Upper lobe of left lung (tissue), 6 donors: ENCODE results near the gene ATP6V1G2. TPM values are rescaled to one million over a fixed set of nuclear protein-coding genes. Genes with fewer than 3 reads are reported as not detected.
A peak's percentile ranks its signal among the peaks of the same experiment; 100 is the strongest.

Experiments
- ATAC-seq, 2 donors: fragments of 200-7000 bp; cut with Tn5 transposase; one replicate each; pipeline ENCODE4 v1.9.1; 2022; ENCODE audit warnings: mild to moderate bottlenecking in 2 of 2, moderate library complexity in 2 of 2; ENCODE audit not compliant: low FRiP score in 2 of 2
- DNase-seq, 2 donors: peaks; one replicate each; pipeline ENCODE4 v3.0.0-alpha.2; 2019 to 2020
- H3K27ac ChIP-seq, 4 donors: fragments of 200-600 bp; sonication (generic); one replicate each; pipeline ENCODE4 v1.5.1; 2016 to 2019
- H3K27me3 ChIP-seq, 4 donors: fragments of 200-600 bp; sonication (generic); one replicate each; pipeline ENCODE4 v1.5.1; 2017 to 2019
- H3K36me3 ChIP-seq, 4 donors: fragments of 200-600 bp; sonication (generic); one replicate each; pipeline ENCODE4 v1.5.1; 2016 to 2019
- H3K4me1 ChIP-seq, 4 donors: fragments of 200-600 bp; sonication (generic); one replicate each; pipeline ENCODE4 v1.5.1; 2018 to 2019
- H3K4me3 ChIP-seq, 4 donors: fragments of 200-600 bp; sonication (generic); one replicate each; pipeline ENCODE4 v1.5.1; 2017 to 2019; ENCODE audit warnings: mild to moderate bottlenecking in 2 of 4, moderate library complexity in 1 of 4
- H3K9me3 ChIP-seq, 4 donors: fragments of 200-600 bp; sonication (generic); one replicate each; pipeline ENCODE4 v1.5.1; 2018 to 2019
- EP300 ChIP-seq, 4 donors: sonication (generic); formaldehyde crosslinking; IDR thresholded peaks; one replicate each; pipeline ENCODE4 v1.5.1; 2017; ENCODE audit warnings: antibody characterized with exemption in 4 of 4, control low read depth in 2 of 4
- POLR2A ChIP-seq, 4 donors: fragments of 450-650 bp; IDR thresholded peaks; one replicate each; pipeline ENCODE4 v1.5.1; 2016 to 2017; ENCODE audit warnings: antibody characterized with exemption in 4 of 4, mild to moderate bottlenecking in 2 of 4
- POLR2AphosphoS5 ChIP-seq, 2 donors: sonication (generic); formaldehyde crosslinking; IDR thresholded peaks; one replicate each; pipeline ENCODE4 v1.5.1; 2017; ENCODE audit warnings: antibody characterized with exemption in 2 of 2
- WGBS, 2 donors: methylation state at CpG; one replicate each; pipeline ENCODE4 v1.1.5; 2017 to 2018; 5-methylcytosine and 5-hydroxymethylcytosine counted together
- total RNA-seq, 6 donors: library from RNA; depleted of rRNA in 4 of 6; stranded (reverse); fragments of >200 nt in 4 of 6; gene quantifications; one replicate each; pipeline versions ENCODE4 v1.1.0 to v1.2.1, GENCODE V29; 2016 to 2021
- TF ChIP-seq, protein P1 (sequence below), 6 experiments: fragments of 450-650 bp in 4 of 6; fragments of 200-600 bp in 2 of 6; sonication (generic) in 2 of 6; IDR thresholded peaks; one replicate each; pipeline ENCODE4 v1.5.1; 2016 to 2019; ENCODE audit warnings: antibody characterized with exemption in 6 of 6
- donor health status: DM: no; HTN: no; CAD: no; lungs with moderate emphysema.
- donor health status: DM: no; HTN: yes; CAD: no; lungs with severe emphysema.

The ATP6V1G2 gene
- total RNA-seq, 6 donors from 2014 or later = 0.55 to 2.0 (median 1.1) TPM

DNA sequence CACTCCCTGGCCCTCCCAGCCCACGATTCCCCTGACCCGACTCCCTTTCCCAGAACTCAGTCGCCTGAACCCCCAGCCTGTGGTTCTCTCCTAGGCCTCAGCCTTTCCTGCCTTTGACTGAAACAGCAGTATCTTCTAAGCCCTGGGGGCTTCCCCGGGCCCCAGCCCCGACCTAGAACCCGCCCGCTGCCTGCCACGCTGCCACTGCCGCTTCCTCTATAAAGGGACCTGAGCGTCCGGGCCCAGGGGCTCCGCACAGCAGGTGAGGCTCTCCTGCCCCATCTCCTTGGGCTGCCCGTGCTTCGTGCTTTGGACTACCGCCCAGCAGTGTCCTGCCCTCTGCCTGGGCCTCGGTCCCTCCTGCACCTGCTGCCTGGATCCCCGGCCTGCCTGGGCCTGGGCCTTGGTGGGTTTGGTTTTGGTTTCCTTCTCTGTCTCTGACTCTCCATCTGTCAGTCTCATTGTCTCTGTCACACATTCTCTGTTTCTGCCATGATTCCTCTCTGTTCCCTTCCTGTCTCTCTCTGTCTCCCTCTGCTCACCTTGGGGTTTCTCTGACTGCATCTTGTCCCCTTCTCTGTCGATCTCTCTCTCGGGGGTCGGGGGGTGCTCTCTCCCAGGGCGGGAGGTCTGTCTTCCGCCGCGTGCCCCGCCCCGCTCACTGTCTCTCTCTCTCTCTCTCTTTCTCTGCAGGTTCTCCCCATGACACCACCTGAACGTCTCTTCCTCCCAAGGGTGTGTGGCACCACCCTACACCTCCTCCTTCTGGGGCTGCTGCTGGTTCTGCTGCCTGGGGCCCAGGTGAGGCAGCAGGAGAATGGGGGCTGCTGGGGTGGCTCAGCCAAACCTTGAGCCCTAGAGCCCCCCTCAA is 25.9 kb upstream of the ATP6V1G2 start, which contains the start of gene LTA:
Gene LTA, plus strand, starts transcription at position 249 of the 871 bp plus-strand sequence. Its CDS starts 454 bp downstream, at position 703.
- ATAC-seq (peak in 1 of 2 donors; percentile 15), DNase-seq (peak in 1 of 2 donors; percentile 77)
- peaks cover 0 to 4% (median 1%) of the 10 kb centered on the region in 4 donors for H3K4me1 ChIP-seq
- H3K27ac ChIP-seq = peak within 1 kb of the TSS in 2 of 4 donors; percentile 52 to 58
- 82 to 86% methylated on average over 26 to 27 of the region's 27 CpGs for WGBS, 2 donors
- H3K36me3 ChIP-seq = no peaks in the 10 kb centered on the region
- H3K9me3 ChIP-seq = no peaks in the 10 kb centered on the region
- TF ChIP-seq, protein P1, sequence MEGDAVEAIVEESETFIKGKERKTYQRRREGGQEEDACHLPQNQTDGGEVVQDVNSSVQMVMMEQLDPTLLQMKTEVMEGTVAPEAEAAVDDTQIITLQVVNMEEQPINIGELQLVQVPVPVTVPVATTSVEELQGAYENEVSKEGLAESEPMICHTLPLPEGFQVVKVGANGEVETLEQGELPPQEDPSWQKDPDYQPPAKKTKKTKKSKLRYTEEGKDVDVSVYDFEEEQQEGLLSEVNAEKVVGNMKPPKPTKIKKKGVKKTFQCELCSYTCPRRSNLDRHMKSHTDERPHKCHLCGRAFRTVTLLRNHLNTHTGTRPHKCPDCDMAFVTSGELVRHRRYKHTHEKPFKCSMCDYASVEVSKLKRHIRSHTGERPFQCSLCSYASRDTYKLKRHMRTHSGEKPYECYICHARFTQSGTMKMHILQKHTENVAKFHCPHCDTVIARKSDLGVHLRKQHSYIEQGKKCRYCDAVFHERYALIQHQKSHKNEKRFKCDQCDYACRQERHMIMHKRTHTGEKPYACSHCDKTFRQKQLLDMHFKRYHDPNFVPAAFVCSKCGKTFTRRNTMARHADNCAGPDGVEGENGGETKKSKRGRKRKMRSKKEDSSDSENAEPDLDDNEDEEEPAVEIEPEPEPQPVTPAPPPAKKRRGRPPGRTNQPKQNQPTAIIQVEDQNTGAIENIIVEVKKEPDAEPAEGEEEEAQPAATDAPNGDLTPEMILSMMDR (IDR thresholded peaks at IDR 0.05) = no peak
- no peak for TF ChIP-seq EP300 (IDR thresholded peaks at IDR 0.05)
- peak within 1 kb of the TSS in 3 of 4 donors; percentile 7 to 22 (median 19) for H3K4me3 ChIP-seq
- H3K27me3 ChIP-seq = no peaks in the 10 kb centered on the region

DNA sequence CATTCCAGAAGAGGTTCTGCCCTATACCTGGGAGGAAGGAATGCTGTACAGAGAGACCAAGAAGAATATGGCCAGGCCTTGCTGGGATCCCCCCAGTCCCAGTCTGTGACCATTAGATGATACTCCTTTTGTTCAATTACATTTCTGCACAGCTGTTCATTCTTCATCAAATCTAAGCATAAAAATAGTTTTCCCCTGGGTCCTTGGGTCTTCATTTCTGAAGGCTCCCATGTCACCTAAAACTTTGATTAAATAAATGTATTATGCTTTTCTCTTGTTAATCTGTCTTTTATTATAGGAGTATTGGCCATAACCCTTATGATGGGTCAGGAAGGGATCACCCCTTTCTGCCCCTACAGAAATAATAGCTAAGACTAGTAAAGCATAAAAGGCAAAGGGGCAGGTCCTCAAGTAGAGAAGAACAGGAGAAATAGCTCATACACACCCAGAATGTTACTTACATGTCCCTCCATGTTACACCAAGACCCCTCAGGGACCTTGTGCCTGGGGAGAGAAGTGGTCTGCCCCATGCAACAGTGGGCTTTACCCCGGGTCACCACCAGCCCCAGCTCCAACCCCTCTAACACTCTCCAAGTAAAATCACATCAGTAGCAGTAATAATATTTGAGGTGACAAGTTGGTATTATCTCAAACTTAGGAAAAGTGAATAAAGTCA is 23.6 kb upstream of the ATP6V1G2 start:
- Histone ChIP-seq H3K4me1 (peaks cover 0 to 3% (median 0%) of the 10 kb centered on the region in 4 donors), H3K4me3 (no peak overlapping the region), H3K9me3 (no peaks in the 10 kb centered on the region), H3K27me3 (no peaks in the 10 kb centered on the region), H3K27ac (no peak overlapping the region), H3K36me3 (no peaks in the 10 kb centered on the region)
- WGBS, 2 donors = 31 to 68% methylated on average over 1 of the region's 1 CpG
- ATAC-seq (no peak), DNase-seq (no peak)
- no peak for TF ChIP-seq POLR2AphosphoS5 (IDR thresholded peaks at IDR 0.05)
- TF ChIP-seq EP300 (IDR thresholded peaks at IDR 0.05) = no peak
- no peak for TF ChIP-seq POLR2A (IDR thresholded peaks at IDR 0.05)
- TF ChIP-seq, protein P1 (IDR thresholded peaks at IDR 0.05) = no peak

DNA sequence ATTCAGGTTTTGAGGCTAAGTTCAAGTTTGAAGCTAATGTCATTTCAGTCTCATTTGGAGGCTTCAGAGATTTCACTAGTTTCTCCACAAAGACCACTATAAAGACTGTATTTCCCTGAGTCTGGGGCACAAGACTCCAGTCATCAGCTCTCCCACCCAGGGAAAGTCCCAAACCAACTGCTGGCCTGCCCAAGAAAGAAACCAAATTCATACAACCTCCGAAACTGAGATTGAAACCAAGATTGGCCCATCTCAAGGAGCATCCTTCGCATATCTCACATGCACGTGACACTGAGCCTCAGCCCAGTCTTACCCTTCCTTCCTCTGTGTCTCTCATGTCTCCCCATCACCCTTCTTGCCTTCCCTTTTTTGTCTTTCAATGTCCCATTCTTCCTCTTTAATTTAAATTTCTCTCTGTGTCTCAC is 22.1 kb upstream of the ATP6V1G2 start:
- DNase-seq (peak in 1 of 2 donors; percentile 68), ATAC-seq (peak in 1 of 2 donors; percentile 81)
- 43 to 48% methylated on average over 3 of the region's 3 CpGs for WGBS, 2 donors
- Histone ChIP-seq H3K27ac (no peak overlapping the region), H3K36me3 (no peaks in the 10 kb centered on the region), H3K27me3 (no peaks in the 10 kb centered on the region), H3K9me3 (no peaks in the 10 kb centered on the region), H3K4me3 (no peak overlapping the region), H3K4me1 (peaks cover 0 to 3% (median 0%) of the 10 kb centered on the region in 4 donors)
- TF ChIP-seq, protein P1 (IDR thresholded peaks at IDR 0.05) = no peak
- TF ChIP-seq POLR2AphosphoS5 (IDR thresholded peaks at IDR 0.05) = no peak
- TF ChIP-seq POLR2A (IDR thresholded peaks at IDR 0.05) = no peak
- TF ChIP-seq EP300 (IDR thresholded peaks at IDR 0.05) = no peak

DNA sequence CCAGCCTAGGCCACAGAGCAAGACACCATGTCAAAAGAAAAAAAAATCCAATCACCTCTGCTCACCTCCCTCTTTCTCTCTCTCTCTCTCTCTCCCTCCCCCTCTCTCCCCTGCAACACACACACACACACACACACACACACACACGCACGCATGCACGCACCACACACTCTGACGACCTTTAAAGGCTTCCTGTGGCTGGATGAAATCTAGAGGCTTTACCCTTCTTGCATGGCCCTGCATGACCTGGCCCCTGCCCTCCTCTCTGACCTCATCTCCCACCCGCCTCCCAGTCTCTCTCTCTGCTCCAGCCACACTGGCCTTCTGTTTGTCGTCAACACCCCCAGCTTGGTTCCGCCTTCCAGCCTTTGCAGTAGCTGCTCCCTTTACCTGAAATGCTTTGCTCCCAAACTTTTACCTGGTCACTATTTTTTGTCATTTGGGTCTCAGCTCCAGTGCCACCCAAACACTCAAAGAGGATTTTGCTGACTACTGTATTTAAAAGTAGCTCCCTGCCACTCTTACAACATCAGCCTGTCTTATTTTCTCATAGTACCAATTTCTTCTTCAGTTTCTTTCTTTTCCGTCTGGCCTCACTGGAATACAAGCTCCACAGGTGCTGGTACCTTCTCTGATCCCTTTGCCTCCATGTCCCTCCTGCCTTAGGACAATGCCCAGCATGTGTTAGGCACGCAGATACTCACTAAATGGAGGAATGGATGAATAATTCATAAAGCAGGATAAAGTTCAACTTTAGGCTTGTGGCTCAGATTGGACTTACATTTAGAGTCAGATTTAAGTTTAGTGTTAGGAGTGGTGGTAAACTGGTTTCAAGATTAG is 21.3 kb upstream of the ATP6V1G2 start:
- WGBS, 2 donors = 56 to 62% methylated on average over 9 of the region's 9 CpGs
- Histone ChIP-seq H3K4me3 (no peak overlapping the region), H3K4me1 (peaks cover 0 to 3% (median 0%) of the 10 kb centered on the region in 4 donors), H3K36me3 (no peaks in the 10 kb centered on the region), H3K27me3 (no peaks in the 10 kb centered on the region), H3K9me3 (no peaks in the 10 kb centered on the region), H3K27ac (no peak overlapping the region)
- TF ChIP-seq EP300 (IDR thresholded peaks at IDR 0.05) (no peak), POLR2AphosphoS5 (IDR thresholded peaks at IDR 0.05) (no peak), POLR2A (IDR thresholded peaks at IDR 0.05) (no peak)
- TF ChIP-seq, protein P1 (IDR thresholded peaks at IDR 0.05) = no peak
- no peak for DNase-seq
- no peak for ATAC-seq
